Vagina (tissue), 2 donors: Measurements from ENCODE around the gene HCK.

Source experiments
- CTCF ChIP-seq, 3 experiments: fragments of 450-650 bp in 2 of 3; fragments of 200-600 bp in 1 of 3; sonication (generic) in 1 of 3; IDR thresholded peaks; one replicate each; pipeline ENCODE4 v1.5.1; 2017 to 2019; ENCODE audit warnings: antibody characterized with exemption in 3 of 3, mild to moderate bottlenecking in 2 of 3, moderate library complexity in 2 of 3
- POLR2A ChIP-seq, 2 donors: fragments of 450-650 bp; IDR thresholded peaks; one replicate each; pipeline ENCODE4 v1.6.1; 2017; ENCODE audit warnings: antibody characterized with exemption in 2 of 2, mild to moderate bottlenecking in 2 of 2, moderate library complexity in 2 of 2

- no peak for TF ChIP-seq POLR2A (IDR thresholded peaks at IDR 0.05)
- TF ChIP-seq CTCF (IDR thresholded peaks at IDR 0.05), result no peak
Measured at GRCh38 chr20:32071395-32072167, 19.5 kb downstream of the HCK start.
